ENCODE data around the gene SRRD. TPM values are rescaled to one million over a fixed set of nuclear protein-coding genes. Genes with fewer than 3 reads are reported as not detected.

SRRD gene
- total and polyA plus RNA-seq, 2 of the 8 experiments (the other 6 are each of a cell fraction or from before 2014, with no cell fraction given), result 17.1 to 25.3 TPM

DNA sequence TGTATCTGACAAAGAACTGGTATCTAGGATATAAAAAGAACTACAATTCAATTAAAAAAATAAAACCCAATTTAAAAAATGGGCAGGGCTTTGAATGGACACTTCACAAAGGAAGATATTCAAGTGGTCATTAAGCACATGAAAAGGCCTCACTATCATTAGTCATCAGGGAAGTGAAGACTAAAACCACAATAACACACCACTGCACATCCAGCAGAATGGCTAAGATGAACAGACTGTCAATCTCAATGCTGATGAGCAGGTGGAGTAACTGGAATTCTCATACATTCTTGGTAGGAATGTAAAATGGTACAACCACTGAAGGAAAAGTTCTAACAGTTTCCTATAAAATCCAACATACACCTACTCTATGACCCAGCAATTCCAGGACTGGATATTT, 9.0 kb upstream of the SRRD start (continued):
- TF ChIP-seq, protein P1, sequence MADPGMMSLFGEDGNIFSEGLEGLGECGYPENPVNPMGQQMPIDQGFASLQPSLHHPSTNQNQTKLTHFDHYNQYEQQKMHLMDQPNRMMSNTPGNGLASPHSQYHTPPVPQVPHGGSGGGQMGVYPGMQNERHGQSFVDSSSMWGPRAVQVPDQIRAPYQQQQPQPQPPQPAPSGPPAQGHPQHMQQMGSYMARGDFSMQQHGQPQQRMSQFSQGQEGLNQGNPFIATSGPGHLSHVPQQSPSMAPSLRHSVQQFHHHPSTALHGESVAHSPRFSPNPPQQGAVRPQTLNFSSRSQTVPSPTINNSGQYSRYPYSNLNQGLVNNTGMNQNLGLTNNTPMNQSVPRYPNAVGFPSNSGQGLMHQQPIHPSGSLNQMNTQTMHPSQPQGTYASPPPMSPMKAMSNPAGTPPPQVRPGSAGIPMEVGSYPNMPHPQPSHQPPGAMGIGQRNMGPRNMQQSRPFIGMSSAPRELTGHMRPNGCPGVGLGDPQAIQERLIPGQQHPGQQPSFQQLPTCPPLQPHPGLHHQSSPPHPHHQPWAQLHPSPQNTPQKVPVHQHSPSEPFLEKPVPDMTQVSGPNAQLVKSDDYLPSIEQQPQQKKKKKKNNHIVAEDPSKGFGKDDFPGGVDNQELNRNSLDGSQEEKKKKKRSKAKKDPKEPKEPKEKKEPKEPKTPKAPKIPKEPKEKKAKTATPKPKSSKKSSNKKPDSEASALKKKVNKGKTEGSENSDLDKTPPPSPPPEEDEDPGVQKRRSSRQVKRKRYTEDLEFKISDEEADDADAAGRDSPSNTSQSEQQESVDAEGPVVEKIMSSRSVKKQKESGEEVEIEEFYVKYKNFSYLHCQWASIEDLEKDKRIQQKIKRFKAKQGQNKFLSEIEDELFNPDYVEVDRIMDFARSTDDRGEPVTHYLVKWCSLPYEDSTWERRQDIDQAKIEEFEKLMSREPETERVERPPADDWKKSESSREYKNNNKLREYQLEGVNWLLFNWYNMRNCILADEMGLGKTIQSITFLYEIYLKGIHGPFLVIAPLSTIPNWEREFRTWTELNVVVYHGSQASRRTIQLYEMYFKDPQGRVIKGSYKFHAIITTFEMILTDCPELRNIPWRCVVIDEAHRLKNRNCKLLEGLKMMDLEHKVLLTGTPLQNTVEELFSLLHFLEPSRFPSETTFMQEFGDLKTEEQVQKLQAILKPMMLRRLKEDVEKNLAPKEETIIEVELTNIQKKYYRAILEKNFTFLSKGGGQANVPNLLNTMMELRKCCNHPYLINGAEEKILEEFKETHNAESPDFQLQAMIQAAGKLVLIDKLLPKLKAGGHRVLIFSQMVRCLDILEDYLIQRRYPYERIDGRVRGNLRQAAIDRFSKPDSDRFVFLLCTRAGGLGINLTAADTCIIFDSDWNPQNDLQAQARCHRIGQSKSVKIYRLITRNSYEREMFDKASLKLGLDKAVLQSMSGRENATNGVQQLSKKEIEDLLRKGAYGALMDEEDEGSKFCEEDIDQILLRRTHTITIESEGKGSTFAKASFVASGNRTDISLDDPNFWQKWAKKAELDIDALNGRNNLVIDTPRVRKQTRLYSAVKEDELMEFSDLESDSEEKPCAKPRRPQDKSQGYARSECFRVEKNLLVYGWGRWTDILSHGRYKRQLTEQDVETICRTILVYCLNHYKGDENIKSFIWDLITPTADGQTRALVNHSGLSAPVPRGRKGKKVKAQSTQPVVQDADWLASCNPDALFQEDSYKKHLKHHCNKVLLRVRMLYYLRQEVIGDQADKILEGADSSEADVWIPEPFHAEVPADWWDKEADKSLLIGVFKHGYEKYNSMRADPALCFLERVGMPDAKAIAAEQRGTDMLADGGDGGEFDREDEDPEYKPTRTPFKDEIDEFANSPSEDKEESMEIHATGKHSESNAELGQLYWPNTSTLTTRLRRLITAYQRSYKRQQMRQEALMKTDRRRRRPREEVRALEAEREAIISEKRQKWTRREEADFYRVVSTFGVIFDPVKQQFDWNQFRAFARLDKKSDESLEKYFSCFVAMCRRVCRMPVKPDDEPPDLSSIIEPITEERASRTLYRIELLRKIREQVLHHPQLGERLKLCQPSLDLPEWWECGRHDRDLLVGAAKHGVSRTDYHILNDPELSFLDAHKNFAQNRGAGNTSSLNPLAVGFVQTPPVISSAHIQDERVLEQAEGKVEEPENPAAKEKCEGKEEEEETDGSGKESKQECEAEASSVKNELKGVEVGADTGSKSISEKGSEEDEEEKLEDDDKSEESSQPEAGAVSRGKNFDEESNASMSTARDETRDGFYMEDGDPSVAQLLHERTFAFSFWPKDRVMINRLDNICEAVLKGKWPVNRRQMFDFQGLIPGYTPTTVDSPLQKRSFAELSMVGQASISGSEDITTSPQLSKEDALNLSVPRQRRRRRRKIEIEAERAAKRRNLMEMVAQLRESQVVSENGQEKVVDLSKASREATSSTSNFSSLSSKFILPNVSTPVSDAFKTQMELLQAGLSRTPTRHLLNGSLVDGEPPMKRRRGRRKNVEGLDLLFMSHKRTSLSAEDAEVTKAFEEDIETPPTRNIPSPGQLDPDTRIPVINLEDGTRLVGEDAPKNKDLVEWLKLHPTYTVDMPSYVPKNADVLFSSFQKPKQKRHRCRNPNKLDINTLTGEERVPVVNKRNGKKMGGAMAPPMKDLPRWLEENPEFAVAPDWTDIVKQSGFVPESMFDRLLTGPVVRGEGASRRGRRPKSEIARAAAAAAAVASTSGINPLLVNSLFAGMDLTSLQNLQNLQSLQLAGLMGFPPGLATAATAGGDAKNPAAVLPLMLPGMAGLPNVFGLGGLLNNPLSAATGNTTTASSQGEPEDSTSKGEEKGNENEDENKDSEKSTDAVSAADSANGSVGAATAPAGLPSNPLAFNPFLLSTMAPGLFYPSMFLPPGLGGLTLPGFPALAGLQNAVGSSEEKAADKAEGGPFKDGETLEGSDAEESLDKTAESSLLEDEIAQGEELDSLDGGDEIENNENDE (IDR thresholded peaks at IDR 0.05; ENCODE audit: insufficient replicate concordance, low read length), result no peak
- TF ChIP-seq CEBPB (IDR thresholded peaks at IDR 0.05; ENCODE audit: low read depth, low read length) (no peak), RAD21 (IDR thresholded peaks at IDR 0.05 in 1 of 2, conservative IDR thresholded peaks at IDR 0.05 in 1 of 2; ENCODE audit: low read depth in 2 of 2, low read length in 2 of 2) (no peak), KDM1A (IDR thresholded peaks at IDR 0.05; ENCODE audit: borderline replicate concordance, low read length) (no peak), CHD2 (IDR thresholded peaks at IDR 0.05; ENCODE audit: low read length) (no peak), SRF (IDR thresholded peaks at IDR 0.05; ENCODE audit: low read depth, low read length) (no peak), RBBP5 (IDR thresholded peaks at IDR 0.05; ENCODE audit: borderline replicate concordance, low read depth, low read length) (no peak)
